ENCODE measurements around the gene SLA2.
A peak's percentile ranks its signal among the peaks of the same experiment; 100 is the strongest.
"Not testable (repeated sequence)": the region's sequence is repeated elsewhere in the genome, so short reads cannot be mapped to it uniquely, and the experiment has no call there.

The SLA2 gene

DNA sequence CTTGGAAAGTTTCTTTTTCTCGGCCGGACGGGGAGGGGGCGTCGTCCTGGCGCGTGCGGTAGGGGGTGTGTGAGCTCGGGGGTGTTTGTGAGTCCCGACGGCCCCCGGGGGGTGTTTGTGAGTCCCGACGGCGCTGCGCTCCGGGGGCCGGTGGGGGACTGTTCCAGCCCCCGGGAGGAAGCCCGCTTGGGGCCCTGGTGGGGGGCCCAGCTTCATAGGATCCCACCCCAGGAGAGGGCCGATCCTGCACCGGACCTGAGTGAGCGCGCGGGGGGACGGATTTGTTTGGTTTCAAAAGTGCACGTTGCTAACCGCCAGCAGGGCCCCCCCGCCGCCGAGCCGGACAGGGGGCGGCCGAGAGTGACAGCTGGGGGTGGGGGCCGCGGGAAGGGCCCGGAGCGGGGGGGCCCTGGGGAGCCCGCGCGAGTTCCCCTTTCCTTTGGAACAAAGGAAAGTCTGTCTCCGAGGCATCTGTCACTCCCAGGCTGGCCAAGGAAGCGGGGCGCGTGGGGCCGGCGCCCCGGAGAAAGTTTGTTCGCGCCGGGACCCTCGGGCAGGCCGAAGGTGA lies 72.1 kb downstream of the SLA2 start:
- DNase-seq (ENCODE audit: low spot score) = no peak

DNA sequence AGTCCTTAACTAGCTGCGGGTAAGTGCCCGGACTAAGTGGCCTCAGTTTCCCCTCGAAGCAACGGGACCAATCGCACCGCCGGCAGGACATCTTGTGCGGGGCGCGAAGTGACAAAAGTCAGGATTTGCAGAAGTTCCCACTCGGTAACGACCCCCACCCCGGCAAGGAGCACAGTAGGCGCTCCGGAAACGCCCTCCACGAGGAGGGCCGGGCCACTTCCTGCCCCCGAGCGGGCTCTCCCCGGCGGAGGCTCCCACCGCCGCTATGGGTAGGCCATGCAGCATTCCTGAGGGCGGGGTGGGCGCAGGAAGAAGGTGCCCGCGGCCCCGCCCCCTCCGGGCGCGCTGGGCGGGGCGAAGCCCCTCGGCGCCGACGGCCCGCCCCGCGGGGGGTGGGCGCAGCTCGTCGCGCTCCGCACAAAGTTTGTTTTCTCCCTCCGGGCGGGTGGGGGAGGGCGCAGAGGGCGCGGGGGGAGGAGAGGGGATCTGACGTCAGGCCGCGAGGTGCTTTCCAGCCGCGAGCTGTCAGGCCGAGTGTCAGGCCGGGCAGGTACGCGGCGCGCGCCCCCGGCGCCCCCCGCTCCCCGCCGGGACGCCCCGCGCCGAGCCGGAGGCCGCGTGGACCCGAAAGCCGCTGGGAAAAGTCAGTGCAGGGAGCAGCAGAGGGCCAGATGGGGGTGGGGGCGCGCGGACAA lies 72.7 kb downstream of the SLA2 start, which contains the start of gene TGIF2:
TSS of gene TGIF2 (plus strand) at position 495 of the 695 bp plus-strand sequence. CDS start 5,178 bp downstream, outside the sequence.
- peak; percentile 87 for DNase-seq (ENCODE audit: low spot score)

DNA sequence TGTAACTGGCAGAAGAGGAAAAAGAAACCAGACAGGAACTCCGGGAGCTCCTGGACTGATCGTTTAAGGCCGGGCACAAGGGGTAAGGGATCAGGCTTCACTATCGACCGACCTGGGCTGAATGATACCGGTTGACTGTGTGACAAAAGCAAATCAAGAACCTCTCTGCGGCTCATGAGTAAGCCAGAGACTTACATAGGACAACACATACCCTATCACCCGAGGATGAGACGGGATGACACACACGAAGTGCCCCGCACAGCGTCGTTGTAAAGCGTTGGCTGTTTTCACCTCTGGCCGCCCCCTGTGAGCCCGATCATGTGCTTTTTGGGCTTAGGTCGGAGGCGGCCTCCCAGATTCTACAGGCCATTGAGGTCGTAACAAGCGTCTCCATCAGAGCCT lies 73.3 kb downstream of the SLA2 start:
- DNase-seq (ENCODE audit: low spot score) = no peak

DNA sequence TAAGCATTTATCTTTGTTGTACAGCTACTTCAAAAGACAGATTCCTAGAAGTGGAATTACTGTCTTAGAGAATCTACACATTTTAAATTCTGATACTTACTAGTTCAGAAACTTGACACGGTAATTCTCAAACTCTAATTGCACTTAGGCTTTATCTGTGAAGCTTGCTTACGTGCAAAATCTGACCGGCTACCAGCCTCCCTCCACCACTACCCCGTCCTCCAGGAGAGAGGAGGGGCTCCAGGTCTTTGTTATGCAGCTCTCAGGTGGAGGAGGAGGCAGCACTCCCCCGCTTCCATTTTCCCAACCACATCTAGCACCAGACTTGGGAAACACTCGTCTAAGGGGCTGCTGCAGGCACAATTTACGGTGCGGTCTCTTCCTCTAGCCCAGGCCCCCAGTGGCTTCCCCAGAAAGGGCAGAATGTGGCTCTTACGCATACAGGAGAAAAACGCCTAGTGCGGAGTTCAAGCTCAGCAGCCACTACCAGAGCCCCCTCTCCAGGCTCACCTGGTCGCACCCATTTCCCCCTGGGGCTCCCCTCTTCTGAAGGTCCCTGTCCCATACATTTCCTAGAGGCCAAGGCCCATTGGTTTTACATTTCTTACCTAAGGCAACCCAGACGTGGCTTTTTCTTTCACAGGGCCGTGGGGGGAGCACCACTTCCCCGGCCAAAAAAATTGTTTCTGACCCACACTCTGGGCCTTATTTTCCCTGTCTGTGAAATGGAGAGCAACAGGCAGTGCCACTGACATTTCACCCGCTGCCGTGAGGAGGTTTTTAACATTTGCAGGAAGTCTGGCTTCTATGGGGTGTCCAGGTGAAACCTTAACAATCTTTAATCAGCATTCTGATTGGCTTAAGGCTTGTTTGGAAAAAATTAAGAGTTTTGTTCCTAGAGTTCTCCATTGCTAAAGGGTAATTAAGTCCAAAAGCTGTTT lies 74.2 kb downstream of the SLA2 start:
- DNase-seq (ENCODE audit: low spot score) = no peak

DNA sequence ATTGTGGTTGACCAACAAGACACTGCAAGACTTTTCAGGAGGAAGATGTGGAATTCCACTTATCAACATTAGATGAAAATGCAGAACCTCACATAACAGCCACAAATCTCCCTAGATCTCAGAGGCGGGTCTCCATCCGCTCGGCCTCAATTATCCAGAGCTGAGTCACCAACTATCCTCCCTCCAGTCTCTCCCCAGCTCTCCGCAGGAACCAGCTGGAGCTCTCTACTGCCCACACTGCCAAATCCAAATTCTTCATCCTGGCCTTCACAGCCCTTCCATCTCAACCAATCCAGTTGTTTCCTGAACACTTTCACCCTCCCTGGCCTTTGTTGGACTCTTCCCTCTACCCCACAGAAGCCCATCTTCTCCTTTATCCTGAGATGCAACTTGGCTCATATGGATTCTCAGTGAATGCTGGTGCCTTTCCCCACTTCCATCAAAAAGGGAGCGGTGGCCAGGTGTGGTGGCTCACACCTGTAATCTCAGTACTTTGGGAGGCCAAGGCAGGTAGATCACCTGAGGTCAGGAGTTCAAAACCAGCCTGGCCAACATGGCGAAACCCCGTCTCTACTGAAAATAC lies 76.1 kb downstream of the SLA2 start:
- DNase-seq (ENCODE audit: low spot score) = peak; percentile 89

DNA sequence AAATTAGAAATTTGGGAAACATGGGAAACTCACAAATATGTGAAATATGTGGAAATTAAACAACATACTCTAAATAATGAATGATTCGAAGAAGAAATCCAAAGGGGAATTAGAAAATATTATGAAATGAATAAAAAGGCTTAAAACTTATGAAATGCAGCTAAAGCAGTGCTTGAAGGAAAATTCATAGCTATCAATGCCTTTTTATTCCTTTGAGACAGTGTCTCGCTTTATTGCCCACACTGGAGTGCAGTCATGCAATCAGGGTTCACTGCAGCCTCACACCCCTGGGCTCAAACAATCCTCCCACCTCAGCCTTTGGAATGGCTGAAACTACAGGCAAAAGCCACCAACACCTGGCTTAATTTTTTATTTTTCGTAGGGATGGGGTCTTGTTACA lies 80.5 kb downstream of the SLA2 start:
- no peak for DNase-seq (ENCODE audit: low spot score)

DNA sequence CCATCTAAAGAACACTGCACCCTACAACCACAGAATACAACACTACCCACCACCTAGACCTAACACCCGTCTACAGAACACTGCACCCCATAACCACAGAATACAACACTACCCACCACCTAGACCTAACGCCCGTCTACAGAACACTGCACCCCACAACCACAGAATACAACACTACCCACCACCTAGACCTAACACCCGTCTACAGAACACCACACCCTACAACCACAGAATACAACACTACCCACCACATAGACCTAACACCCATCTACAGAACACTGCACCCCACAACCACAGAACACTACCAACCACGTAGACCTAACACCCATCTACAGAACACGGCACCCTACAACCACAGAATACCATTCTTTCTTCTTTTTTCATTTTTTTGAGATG lies 81.3 kb downstream of the SLA2 start:
- not testable (repeated sequence) for DNase-seq (ENCODE audit: low spot score)

DNA sequence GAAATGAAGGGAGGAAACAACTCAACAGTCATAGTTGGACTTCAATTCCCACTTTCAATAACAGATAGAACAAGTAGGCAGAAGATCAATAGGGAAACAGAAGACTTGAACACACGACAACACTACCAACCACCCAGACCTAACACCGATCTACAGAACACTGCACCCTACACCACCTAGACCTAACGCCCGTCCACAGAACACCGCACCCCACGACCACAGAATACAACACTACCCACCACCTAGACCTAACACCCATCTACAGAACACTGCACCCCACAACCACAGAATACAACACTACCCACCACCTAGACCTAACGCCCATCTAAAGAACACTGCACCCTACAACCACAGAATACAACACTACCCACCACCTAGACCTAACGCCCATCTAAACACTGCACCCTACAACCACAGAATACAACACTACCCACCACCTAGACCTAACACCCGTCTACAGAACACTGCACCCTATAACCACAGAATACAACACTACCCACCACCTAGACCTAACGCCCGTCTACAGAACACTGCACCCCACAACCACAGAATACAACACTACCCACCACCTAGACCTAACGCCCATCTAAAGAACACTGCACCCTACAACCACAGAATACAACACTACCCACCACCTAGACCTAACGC lies 81.8 kb downstream of the SLA2 start:
- DNase-seq (ENCODE audit: low spot score) = not testable (repeated sequence)

DNA sequence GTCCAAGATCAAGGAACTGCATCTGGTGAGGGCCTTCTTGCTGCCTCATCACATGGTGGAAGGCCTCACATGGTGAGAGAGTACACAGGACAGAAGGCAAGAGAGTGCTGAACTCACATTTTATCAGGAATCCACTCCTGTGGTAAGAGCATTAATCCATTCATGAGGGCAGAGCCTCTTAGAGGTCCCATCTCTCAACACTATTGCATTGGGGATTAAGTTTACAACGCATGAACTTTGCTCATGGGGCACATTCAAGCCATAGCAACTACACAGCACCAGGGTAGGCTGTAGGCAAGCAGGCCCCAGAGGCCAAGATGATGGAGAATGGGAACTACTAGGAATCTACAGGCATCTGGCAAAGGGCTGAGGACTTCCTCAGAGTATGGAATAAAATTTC lies 82.6 kb downstream of the SLA2 start:
- DNase-seq (ENCODE audit: low spot score) = no peak

DNA sequence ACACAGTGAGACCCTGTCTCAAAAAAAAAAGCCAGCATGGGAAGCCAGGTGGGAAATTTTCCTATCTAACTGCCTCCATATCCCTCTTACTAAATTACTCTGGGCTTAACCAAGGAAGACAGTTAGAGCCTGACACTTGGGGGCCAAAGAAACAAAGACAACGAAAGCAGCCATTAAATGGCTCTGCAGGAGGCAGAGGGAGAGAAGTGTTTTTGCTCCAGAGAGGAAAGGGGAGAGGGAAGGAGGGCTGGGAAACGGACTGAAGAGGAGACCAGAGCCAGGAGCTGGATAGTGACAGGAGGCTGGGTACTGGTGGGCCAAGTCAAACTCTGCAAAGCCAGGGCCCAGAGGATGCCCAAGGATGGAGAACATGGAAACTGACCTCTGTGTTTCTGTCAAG lies 83.3 kb downstream of the SLA2 start:
- no peak for DNase-seq (ENCODE audit: low spot score)
